Measurements from ENCODE around the gene MLX.

DNA sequence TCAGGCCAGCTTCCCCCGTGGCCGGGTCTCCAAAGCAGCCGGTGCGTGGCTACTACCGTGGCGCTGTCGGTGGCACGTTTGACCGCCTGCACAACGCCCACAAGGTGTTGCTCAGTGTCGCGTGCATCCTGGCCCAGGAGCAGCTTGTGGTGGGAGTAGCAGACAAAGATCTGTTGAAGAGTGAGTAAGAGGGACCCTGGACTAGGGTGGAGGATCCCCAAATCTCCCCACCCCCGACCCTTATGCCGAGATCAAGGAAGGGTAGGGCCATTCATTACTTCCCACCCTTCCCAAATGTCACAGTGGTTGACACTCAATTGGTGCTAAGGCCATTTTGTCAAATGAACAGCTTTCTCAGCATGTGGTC, 3.8 kb upstream of the MLX start:
- TF ChIP-seq, protein P1, sequence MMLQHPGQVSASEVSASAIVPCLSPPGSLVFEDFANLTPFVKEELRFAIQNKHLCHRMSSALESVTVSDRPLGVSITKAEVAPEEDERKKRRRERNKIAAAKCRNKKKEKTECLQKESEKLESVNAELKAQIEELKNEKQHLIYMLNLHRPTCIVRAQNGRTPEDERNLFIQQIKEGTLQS (IDR thresholded peaks at IDR 0.05; ENCODE audit: borderline replicate concordance, extremely low read depth, low read depth, low read length) = no peak
- TF ChIP-seq NFYB (IDR thresholded peaks at IDR 0.05; ENCODE audit: insufficient read depth, low read depth, low read length) (no peak), SP1 (IDR thresholded peaks at IDR 0.05; ENCODE audit: low read depth, low read length) (no peak), POLR2AphosphoS5 (IDR thresholded peaks at IDR 0.05; ENCODE audit: low read length) (no peak), POLR2A (IDR thresholded peaks at IDR 0.05; ENCODE audit: low read depth, low read length) (no peak; the same call in none of the 2 replicates), FOS (IDR thresholded peaks at IDR 0.05; ENCODE audit: borderline replicate concordance, extremely low read depth, insufficient read length) (no peak)
- TF ChIP-seq, protein P2, sequence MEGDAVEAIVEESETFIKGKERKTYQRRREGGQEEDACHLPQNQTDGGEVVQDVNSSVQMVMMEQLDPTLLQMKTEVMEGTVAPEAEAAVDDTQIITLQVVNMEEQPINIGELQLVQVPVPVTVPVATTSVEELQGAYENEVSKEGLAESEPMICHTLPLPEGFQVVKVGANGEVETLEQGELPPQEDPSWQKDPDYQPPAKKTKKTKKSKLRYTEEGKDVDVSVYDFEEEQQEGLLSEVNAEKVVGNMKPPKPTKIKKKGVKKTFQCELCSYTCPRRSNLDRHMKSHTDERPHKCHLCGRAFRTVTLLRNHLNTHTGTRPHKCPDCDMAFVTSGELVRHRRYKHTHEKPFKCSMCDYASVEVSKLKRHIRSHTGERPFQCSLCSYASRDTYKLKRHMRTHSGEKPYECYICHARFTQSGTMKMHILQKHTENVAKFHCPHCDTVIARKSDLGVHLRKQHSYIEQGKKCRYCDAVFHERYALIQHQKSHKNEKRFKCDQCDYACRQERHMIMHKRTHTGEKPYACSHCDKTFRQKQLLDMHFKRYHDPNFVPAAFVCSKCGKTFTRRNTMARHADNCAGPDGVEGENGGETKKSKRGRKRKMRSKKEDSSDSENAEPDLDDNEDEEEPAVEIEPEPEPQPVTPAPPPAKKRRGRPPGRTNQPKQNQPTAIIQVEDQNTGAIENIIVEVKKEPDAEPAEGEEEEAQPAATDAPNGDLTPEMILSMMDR (IDR thresholded peaks at IDR 0.05 in 2 of 3, conservative IDR thresholded peaks at IDR 0.05 in 1 of 3; ENCODE audit: control insufficient read depth in 2 of 3, extremely low read depth in 1 of 3, insufficient read depth in 1 of 3, low read depth in 3 of 3, low read length in 3 of 3) = no peak
- TF ChIP-seq, protein P3, sequence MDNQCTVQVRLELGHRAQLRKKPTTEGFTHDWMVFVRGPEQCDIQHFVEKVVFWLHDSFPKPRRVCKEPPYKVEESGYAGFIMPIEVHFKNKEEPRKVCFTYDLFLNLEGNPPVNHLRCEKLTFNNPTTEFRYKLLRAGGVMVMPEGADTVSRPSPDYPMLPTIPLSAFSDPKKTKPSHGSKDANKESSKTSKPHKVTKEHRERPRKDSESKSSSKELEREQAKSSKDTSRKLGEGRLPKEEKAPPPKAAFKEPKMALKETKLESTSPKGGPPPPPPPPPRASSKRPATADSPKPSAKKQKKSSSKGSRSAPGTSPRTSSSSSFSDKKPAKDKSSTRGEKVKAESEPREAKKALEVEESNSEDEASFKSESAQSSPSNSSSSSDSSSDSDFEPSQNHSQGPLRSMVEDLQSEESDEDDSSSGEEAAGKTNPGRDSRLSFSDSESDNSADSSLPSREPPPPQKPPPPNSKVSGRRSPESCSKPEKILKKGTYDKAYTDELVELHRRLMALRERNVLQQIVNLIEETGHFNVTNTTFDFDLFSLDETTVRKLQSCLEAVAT (IDR thresholded peaks at IDR 0.05) = no peak
